Activated CD4-positive, CD25-positive, alpha-beta regulatory T cell treated with anti-CD3 and anti-CD28 coated beads, Interleukin-2, amount 50 U/mL, for 16 hours (primary cell): ENCODE data around the gene PRDX2.

Source experiments
- DNase-seq: peaks from one replicate; pipeline ENCODE4 v3.0.0-alpha.2; 2020; ENCODE audit warnings: low read depth, low spot score

PRDX2 gene

DNA sequence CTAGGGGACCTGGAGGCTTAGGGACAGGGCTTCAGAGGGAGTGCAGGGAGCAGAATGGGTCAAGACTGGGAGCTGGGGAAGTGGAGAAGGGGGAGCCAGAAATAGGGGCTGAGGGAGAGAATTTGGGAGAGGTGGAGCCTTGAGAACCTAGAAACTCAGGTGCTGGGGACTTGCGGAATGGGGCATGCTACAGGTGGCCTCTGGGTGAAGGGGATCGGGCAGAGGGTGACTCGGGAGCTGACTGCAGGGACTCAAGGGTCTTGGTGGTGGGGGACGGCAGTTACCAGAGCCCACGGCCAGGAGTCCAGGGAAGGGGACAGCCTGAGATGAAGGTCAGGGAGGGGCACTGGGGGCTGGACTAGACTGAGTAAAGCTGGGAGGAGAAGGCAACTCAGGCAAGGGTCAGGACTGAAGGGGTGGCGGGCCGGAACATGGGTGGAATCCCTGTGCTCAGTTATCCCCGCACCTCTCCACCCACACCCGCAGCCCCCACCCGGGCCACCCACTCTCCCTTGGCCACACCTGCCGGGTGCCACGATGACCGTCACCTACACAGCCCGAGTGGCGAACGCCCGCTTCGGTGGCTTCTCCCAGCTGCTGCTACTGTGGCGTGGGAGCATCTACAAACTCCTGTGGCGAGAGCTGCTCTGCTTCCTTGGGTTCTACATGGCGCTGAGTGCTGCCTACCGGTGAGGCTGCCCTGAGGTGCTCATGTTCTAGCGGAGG, 49.4 kb downstream of the PRDX2 start:
- DNase-seq, result no peak

DNA sequence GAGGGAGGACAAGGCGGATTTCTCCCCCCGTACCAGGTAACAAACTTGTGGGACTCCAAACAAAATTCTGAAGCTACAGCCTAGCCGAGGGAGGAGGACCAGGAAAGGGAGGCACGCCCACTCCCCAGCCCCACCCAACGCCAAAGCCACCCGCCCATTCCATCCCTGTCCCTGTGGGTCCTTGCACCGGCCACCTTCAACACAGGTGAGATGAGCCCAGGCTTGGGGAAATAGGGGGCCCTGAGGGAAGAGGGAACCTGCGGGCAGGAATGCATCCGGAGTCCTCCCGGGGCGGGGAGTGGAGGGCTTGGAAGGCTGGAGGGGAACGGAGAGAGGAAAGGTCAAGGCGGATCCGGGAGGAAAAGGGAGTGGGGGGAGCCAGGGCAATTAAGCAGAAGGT, 50.0 kb downstream of the PRDX2 start, which contains the start of gene BEST2:
BEST2 (plus strand) TSS at position 157 of the 400 bp plus-strand sequence. CDS start 802 bp downstream, outside the sequence.
- no peak for DNase-seq

DNA sequence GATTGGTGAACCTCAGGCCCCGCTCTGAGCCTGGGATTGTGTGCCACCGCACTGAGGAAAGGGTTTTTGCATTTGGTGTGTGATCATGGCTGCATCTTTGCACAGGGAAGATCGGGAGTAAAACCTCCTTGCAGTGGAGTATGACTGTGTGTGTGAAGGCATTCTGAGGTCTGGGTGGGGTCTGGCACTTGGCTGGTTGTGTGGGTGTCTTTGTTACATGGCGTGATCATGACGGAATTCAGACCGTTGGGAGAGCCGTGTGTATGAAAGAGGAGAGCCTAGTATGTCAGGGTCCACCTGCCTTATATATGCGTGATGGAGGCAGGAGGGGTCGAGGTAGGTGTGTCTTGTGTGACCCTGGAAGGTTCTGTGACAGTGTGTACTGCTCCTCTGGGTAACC, 50.7 kb downstream of the PRDX2 start:
- DNase-seq, result no peak

DNA sequence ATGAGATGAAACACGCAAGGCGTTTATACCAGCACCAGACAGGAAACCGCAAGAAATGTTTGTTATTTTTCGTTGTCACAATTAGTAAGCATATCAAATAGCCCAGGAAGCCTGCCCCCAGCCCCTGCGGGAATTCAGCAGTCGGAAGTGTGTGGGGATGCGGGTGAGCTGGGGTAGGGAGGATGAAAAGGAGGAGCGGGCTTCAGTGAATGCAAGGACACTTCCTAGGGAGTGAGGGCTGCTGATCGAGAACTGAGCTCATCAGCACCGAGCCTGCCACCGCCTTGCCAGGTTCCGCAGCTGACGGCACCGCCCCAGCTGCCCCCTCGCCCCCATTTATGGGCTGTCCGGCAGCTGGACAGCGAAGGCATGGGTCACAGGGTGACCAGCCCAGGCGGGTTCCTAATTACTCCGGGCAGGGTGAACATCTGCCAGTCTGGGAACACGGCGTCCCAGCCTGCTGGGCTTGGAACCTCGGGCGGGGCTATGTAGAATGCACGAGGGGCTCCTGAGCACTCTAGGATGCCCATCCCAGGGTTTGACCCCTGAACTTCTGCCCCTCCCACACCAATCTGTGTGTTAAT, 51.6 kb downstream of the PRDX2 start:
- no peak for DNase-seq

DNA sequence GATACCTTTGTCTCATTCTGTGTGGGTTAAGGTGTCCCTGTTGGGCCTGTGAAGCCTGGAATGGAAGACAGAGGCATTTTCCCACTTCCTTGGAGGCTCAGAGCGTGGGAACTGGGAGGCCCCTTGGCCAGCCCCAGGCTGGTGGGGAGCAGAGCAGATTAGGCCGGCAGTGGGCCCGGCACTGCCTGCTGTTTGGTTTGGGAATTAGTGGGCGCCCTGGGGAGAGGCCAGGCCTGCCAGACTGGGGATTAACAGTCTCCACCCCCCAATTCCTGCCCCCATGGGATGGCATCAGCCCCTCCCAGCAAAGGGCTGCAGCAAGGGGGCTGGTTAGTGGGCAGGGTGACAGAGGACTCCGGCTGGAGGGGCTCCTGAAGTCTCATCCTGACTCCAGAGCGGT, 53.1 kb downstream of the PRDX2 start:
- DNase-seq, result no peak
